H1 (cell line): ENCODE measurements around the gene ACTR1B. TPM values are rescaled to one million over a fixed set of nuclear protein-coding genes. Genes with fewer than 3 reads are reported as not detected.

ENCODE experiments used
- CTCF ChIA-PET: fragments of 300-600 bp; sonication (Branson Sonifier 250); formaldehyde crosslinking; loops from one replicate; lab custom pipeline; 2021; ENCODE audit not compliant: partially characterized antibody; lab: Charles Lee
- POLR2A ChIA-PET: fragments of 300-600 bp; sonication (Branson Sonifier 250); formaldehyde crosslinking; loops from one replicate; lab custom pipeline; 2021; ENCODE audit warnings: inconsistent platforms; ENCODE audit not compliant: partially characterized antibody; lab: Charles Lee
- DNase-seq, 2 experiments: peaks; one replicate each; pipeline versions ENCODE4 v3.0.0 to v3.0.0-alpha.2; 2010 to 2022; ENCODE audit warnings: low spot score in 2 of 2, low read depth in 1 of 2, mixed read lengths in 1 of 2
- FAIRE-seq: peaks from 2 replicates; lab custom pipeline; 2011; peaks lifted over from hg19 to GRCh38; lab: Jason Lieb, UNC
- H2AFZ ChIP-seq: 2 replicates; pipeline ENCODE4 v1.8.1; 2012; ENCODE audit warnings: low read length, inconsistent platforms
- H2AK5ac ChIP-seq: 2 replicates; pipeline ENCODE4 v1.6.1; 2013; ENCODE audit warnings: low read depth, low read length
- H2BK120ac ChIP-seq: replicated peaks from 2 replicates; pipeline ENCODE3; 2013; ENCODE audit warnings: low read depth, low read length, inconsistent platforms
- H2BK12ac ChIP-seq: 2 replicates; pipeline ENCODE4 v1.6.1; 2013; ENCODE audit warnings: low read depth, low read length
- H2BK15ac ChIP-seq: 2 replicates; pipeline ENCODE4 v1.6.1; 2013; ENCODE audit warnings: low read length
- H2BK20ac ChIP-seq: 2 replicates; pipeline ENCODE4 v1.6.1; 2013; ENCODE audit warnings: low read length
- H2BK5ac ChIP-seq: 2 replicates; pipeline ENCODE4 v1.6.1; 2013; ENCODE audit warnings: low read depth, low read length
- H3K14ac ChIP-seq: 2 replicates; pipeline ENCODE4 v1.6.1; 2013; ENCODE audit warnings: inconsistent platforms; ENCODE audit not compliant: insufficient read length
- H3K18ac ChIP-seq: 2 replicates; pipeline ENCODE4 v1.6.1; 2013; ENCODE audit warnings: low read length; ENCODE audit errors: extremely low read depth
- H3K23ac ChIP-seq: 2 replicates; pipeline ENCODE4 v1.6.1; 2013; ENCODE audit warnings: inconsistent platforms; ENCODE audit not compliant: insufficient read length
- H3K23me2 ChIP-seq: 2 replicates; pipeline ENCODE4 v1.6.1; 2013; ENCODE audit warnings: low read depth, low read length
- H3K27ac ChIP-seq: 2 replicates; pipeline ENCODE4 v1.6.1; 2011; ENCODE audit warnings: low read depth, low read length, inconsistent platforms
- H3K27me3 ChIP-seq, 4 experiments: replicated peaks in 1 of 4; 1 replicate in 1 of 4; 2 replicates in 3 of 4; pipeline versions ENCODE4 v1.6.1 to v1.8.1; 2011 to 2013; ENCODE audit warnings: low read length in 3 of 4, mild to moderate bottlenecking in 3 of 4, inconsistent platforms in 2 of 4, mixed read lengths in 2 of 4, moderate library complexity in 1 of 4; ENCODE audit not compliant: control insufficient read depth in 3 of 4, insufficient read depth in 3 of 4; ENCODE audit errors: extremely low read depth in 1 of 4
- H3K36me3 ChIP-seq, 4 experiments: 2 replicates each; pipeline versions ENCODE4 v1.6.1 to v1.8.1; 2011 to 2013; ENCODE audit warnings: mild to moderate bottlenecking in 4 of 4, low read length in 3 of 4, moderate library complexity in 2 of 4, control low read depth in 1 of 4, inconsistent platforms in 1 of 4; ENCODE audit not compliant: insufficient read depth in 4 of 4, control insufficient read depth in 2 of 4
- H3K4ac ChIP-seq: replicated peaks from 2 replicates; pipeline ENCODE3; 2013; ENCODE audit warnings: low read length, low read depth, mixed read lengths, inconsistent platforms; ENCODE audit not compliant: insufficient read length
- H3K4me1 ChIP-seq, 4 experiments: replicated peaks in 1 of 4; 1 replicate in 1 of 4; 2 replicates in 3 of 4; pipeline versions ENCODE4 v1.6.1 to v1.8.1; 2011 to 2013; ENCODE audit warnings: low read length in 3 of 4, inconsistent platforms in 2 of 4, mixed read lengths in 1 of 4; ENCODE audit not compliant: insufficient read depth in 4 of 4, control insufficient read depth in 3 of 4
- H3K4me2 ChIP-seq, 2 experiments: 2 replicates each; pipeline versions ENCODE4 v1.6.1 to v1.8.1; 2011 to 2013; ENCODE audit warnings: low read depth in 2 of 2, low read length in 2 of 2, control low read depth in 1 of 2, inconsistent platforms in 1 of 2, mild to moderate bottlenecking in 1 of 2; ENCODE audit not compliant: insufficient read depth in 1 of 2
- H3K4me3 ChIP-seq, 4 experiments: fragments of 200-600, 300-600 bp in 1 of 4; sonication (generic), shearing (Covaris generic), sonication (Bioruptor Twin) in 1 of 4; 2 replicates each; pipeline versions ENCODE4 v1.5.1 to v1.8.1; 2011 to 2016; ENCODE audit warnings: low read length in 4 of 4, low read depth in 3 of 4, control low read depth in 2 of 4, inconsistent platforms in 2 of 4, mild to moderate bottlenecking in 2 of 4, mixed read lengths in 1 of 4, moderate library complexity in 1 of 4; ENCODE audit not compliant: insufficient read depth in 2 of 4; ENCODE audit errors: extremely low read depth in 1 of 4
- H3K56ac ChIP-seq: replicated peaks from 2 replicates; pipeline ENCODE3; 2013; ENCODE audit warnings: low read depth, mild to moderate bottlenecking, mixed read lengths, low read length, inconsistent platforms; ENCODE audit not compliant: insufficient read length
- H3K79me1 ChIP-seq: 2 replicates; pipeline ENCODE4 v1.6.1; 2013; ENCODE audit warnings: low read depth, low read length, control low read depth
- H3K79me2 ChIP-seq, 2 experiments: 2 replicates each; pipeline versions ENCODE4 v1.6.1 to v1.8.1; 2012 to 2013; ENCODE audit warnings: low read length in 2 of 2, mild to moderate bottlenecking in 2 of 2, inconsistent platforms in 1 of 2; ENCODE audit not compliant: insufficient read depth in 2 of 2, control insufficient read depth in 1 of 2
- H3K9ac ChIP-seq, 4 experiments: replicated peaks in 1 of 4; 1 replicate in 1 of 4; 2 replicates in 3 of 4; pipeline versions ENCODE4 v1.6.1 to v1.8.1; 2011 to 2013; ENCODE audit warnings: low read depth in 3 of 4, low read length in 3 of 4, control low read depth in 2 of 4, mild to moderate bottlenecking in 2 of 4, moderate library complexity in 2 of 4, inconsistent platforms in 1 of 4; ENCODE audit errors: extremely low read depth in 1 of 4
- H3K9me3 ChIP-seq, 2 experiments: 2 replicates each; pipeline versions ENCODE4 v1.6.1 to v1.8.1; 2012 to 2013; ENCODE audit warnings: mild to moderate bottlenecking in 2 of 2, moderate library complexity in 2 of 2, control low read depth in 1 of 2, inconsistent platforms in 1 of 2, low read depth in 1 of 2, low read length in 1 of 2, mixed read lengths in 1 of 2; ENCODE audit not compliant: insufficient read depth in 2 of 2
- H4K20me1 ChIP-seq, 2 experiments: replicated peaks in 1 of 2; 2 replicates each; pipeline versions ENCODE3 to v1.8.1; 2011 to 2013; ENCODE audit warnings: inconsistent platforms in 2 of 2, low read length in 2 of 2, mild to moderate bottlenecking in 1 of 2; ENCODE audit not compliant: insufficient read depth in 2 of 2, control insufficient read depth in 1 of 2
- H4K5ac ChIP-seq: 2 replicates; pipeline ENCODE4 v1.6.1; 2013; ENCODE audit warnings: low read length, low read depth, mixed read lengths, inconsistent platforms; ENCODE audit not compliant: insufficient read length
- H4K8ac ChIP-seq: 2 replicates; pipeline ENCODE4 v1.8.0; 2013; ENCODE audit warnings: mild to moderate bottlenecking, moderate library complexity, low read length, inconsistent platforms; ENCODE audit not compliant: insufficient read depth; ENCODE audit errors: extremely low read depth
- H4K91ac ChIP-seq: replicated peaks from 2 replicates; pipeline ENCODE3; 2013; ENCODE audit warnings: low read length, mixed read lengths, inconsistent platforms; ENCODE audit not compliant: insufficient read length
- WGBS, 2 experiments: shearing (Covaris generic) in 1 of 2; methylation state at CpG; one replicate each; pipeline versions ENCODE4 v1.1.6 to v1.1.7; 2013 to 2015; ENCODE audit warnings: low lambda C conversion rate in 2 of 2, mixed read lengths in 2 of 2, inconsistent platforms in 1 of 2, low coverage in 1 of 2, missing lambda C conversion rate in 1 of 2; ENCODE audit not compliant: insufficient replicate concordance in 2 of 2, insufficient coverage in 1 of 2, insufficient read length in 1 of 2; ENCODE audit errors: extremely low coverage in 1 of 2, missing lambda C conversion rate in 1 of 2; 5-methylcytosine and 5-hydroxymethylcytosine counted together
- polyA plus RNA-seq, 7 experiments: library from polyadenylated mRNA; depleted of rRNA in 3 of 7; stranded (reverse) in 5 of 7; unstranded in 2 of 7; fragments of >200 nt in 5 of 7; fragments of 200-250 nt in 2 of 7; gene quantifications; 1 replicate in 5 of 7; 2 replicates in 1 of 7; 4 replicates in 1 of 7; pipeline versions ENCODE4 v1.2.1 to v1.2.3, GENCODE V29; 2011 to 2013; ENCODE audit warnings: missing spikeins in 2 of 7, mixed read lengths in 2 of 7
- total RNA-seq: library from RNA; stranded (reverse); fragmentation: NEBNext Ultra II Directional; extraction: Animal tissue kit (Norgen Biotek cat#: 25700); gene quantifications from 2 replicates; pipeline ENCODE4 v1.2.1, GENCODE V29; 2021

Gene ACTR1B
- total and polyA plus RNA-seq, 2 of the 8 experiments (the other 6 are each of a cell fraction or from before 2014, with no cell fraction given), result 40.7 to 56.0 TPM

- Histone ChIP-seq H2BK120ac (no peak overlapping the region), H3K27me3 (no peaks in the 10 kb centered on the region), H2BK20ac (no peak overlapping the region), H3K56ac (no peak overlapping the region), H3K4ac (no peak overlapping the region), H2AFZ (no peak overlapping the region), H3K79me2 (peaks cover 0 to 25% of the 10 kb centered on the region in 2 experiments; a peak in 2 of 4 replicates), H3K4me2 (no peak overlapping the region), H2BK5ac (no peak overlapping the region), H3K9ac (no peak overlapping the region), H3K23me2 (peaks cover 5% of the 10 kb centered on the region), H3K36me3 (peaks cover 3 to 24% (median 7%) of the 10 kb centered on the region in 4 experiments; a peak in 5 of 8 replicates), H4K8ac (no peak overlapping the region), H3K4me1 (peaks cover 0 to 9% (median 7%) of the 10 kb centered on the region in 4 experiments; a peak in 3 of 7 replicates), H3K4me3 (no peak overlapping the region), H3K18ac (no peak overlapping the region), H4K5ac (no peak overlapping the region), H3K27ac (no peak overlapping the region), H3K23ac (no peak overlapping the region), H2BK12ac (no peak overlapping the region), H2BK15ac (no peak overlapping the region), H4K20me1 (peaks cover 0 to 13% of the 10 kb centered on the region in 2 experiments), H4K91ac (no peak overlapping the region), H2AK5ac (no peak overlapping the region), H3K9me3 (0 out of 4 replicates have a peak, but pooled peaks cover 0 to 5% of the 10 kb centered on the region in 2 experiments), H3K79me1 (peaks cover 8% of the 10 kb centered on the region), H3K14ac (no peak overlapping the region)
- CTCF ChIA-PET, result interaction anchor here (0.7 to 1.4 kb wide), 4 partner anchors 13 to 68 kb away, joined by 3 to 8 read pairs (median 4); partner anchors contain the start of gene COX5B
- POLR2A ChIA-PET, result interaction anchor here (4.2 kb wide), 1 partner anchor 12 kb away, joined by 27 read pairs; the partner anchor contains the start of gene COX5B
- DNase-seq (peak in 1 of 2 experiments; percentile 17), FAIRE-seq (no peak)
- 88% methylated on average over 37 of the region's 37 CpGs; no CpG with 5 or more reads in 1 of the 2 experiments for WGBS, 2 experiments
Observed at GRCh38 chr2:97657986-97658690, 5.7 kb downstream of the ACTR1B start.
